WTC11 (cell line): ENCODE measurements around the gene LRRC51.

ENCODE experiments used
- AR ChIP-seq: fragments of 250-450 bp; sonication (Bioruptor Pico); IDR thresholded peaks from 2 replicates; pipeline ENCODE4 v1.9.0; 2021; ENCODE audit warnings: mild to moderate bottlenecking
- CTCF ChIP-seq: fragments of 200-600 bp; IDR thresholded peaks from 2 replicates; pipeline ENCODE4 v1.8.0; 2022; ENCODE audit warnings: antibody characterized with exemption
- E2F5 ChIP-seq: sonication (generic); formaldehyde crosslinking; IDR thresholded peaks from 2 replicates; pipeline ENCODE4 v1.8.1; 2022; ENCODE audit warnings: mild to moderate bottlenecking, moderate library complexity, missing genetic modification reagents
- ETV6 ChIP-seq: sonication (generic); formaldehyde crosslinking; IDR thresholded peaks from 2 replicates; pipeline ENCODE4 v1.8.1; 2022; ENCODE audit warnings: mild to moderate bottlenecking, missing genetic modification reagents
- FOXK1 ChIP-seq: sonication (generic); formaldehyde crosslinking; IDR thresholded peaks from 2 replicates; pipeline ENCODE4 v1.8.0; 2022; ENCODE audit warnings: mild to moderate bottlenecking, moderate library complexity, missing genetic modification reagents
- GRHL2 ChIP-seq: fragments of 250-450 bp; sonication (Bioruptor Pico); IDR thresholded peaks from 2 replicates; pipeline ENCODE4 v1.8.0; 2022; ENCODE audit warnings: mild to moderate bottlenecking, moderate library complexity; ENCODE audit not compliant: insufficient replicate concordance, severe bottlenecking
- HMGXB4 ChIP-seq: sonication (generic); formaldehyde crosslinking; IDR thresholded peaks from 2 replicates; pipeline ENCODE4 v1.8.1; 2023; ENCODE audit warnings: mild to moderate bottlenecking, moderate library complexity, missing genetic modification reagents
- IRF1 ChIP-seq: sonication (generic); formaldehyde crosslinking; IDR thresholded peaks from 2 replicates; pipeline ENCODE4 v1.8.0; 2023; ENCODE audit warnings: missing genetic modification reagents
- MAX ChIP-seq: sonication (generic); formaldehyde crosslinking; IDR thresholded peaks from 2 replicates; pipeline ENCODE4 v1.8.0; 2022; ENCODE audit warnings: mild to moderate bottlenecking, missing genetic modification reagents
- STAT6 ChIP-seq: sonication (generic); formaldehyde crosslinking; conservative IDR thresholded peaks from 2 replicates; pipeline ENCODE4 v1.8.1; 2023; ENCODE audit warnings: mild to moderate bottlenecking, low read depth, missing genetic modification reagents, moderate library complexity
- TP53 ChIP-seq: sonication (generic); formaldehyde crosslinking; IDR thresholded peaks from 2 replicates; pipeline ENCODE4 v1.8.1; 2023; ENCODE audit warnings: mild to moderate bottlenecking, missing genetic modification reagents
- ZNF317 ChIP-seq: sonication (generic); formaldehyde crosslinking; IDR thresholded peaks from 2 replicates; pipeline ENCODE4 v1.8.1; 2023; ENCODE audit warnings: low read depth, mild to moderate bottlenecking, moderate library complexity, missing genetic modification reagents, borderline replicate concordance
- ZNF512 ChIP-seq: sonication (generic); formaldehyde crosslinking; IDR thresholded peaks from 2 replicates; pipeline ENCODE4 v1.8.1; 2022; ENCODE audit warnings: missing genetic modification reagents, borderline replicate concordance

- TF ChIP-seq IRF1 (no peak), AR (CRISPR knock-in tag) (no peak), E2F5 (no peak), CTCF (no peak), ETV6 (CRISPR knock-in tag) (no peak), HMGXB4 (no peak), ZNF512 (no peak), STAT6 (CRISPR knock-in tag) (no peak), ZNF317 (CRISPR knock-in tag) (no peak), FOXK1 (CRISPR knock-in tag) (no peak), TP53 (no peak), GRHL2 (CRISPR knock-in tag) (no peak), MAX (CRISPR knock-in tag) (no peak)
These were observed 21.5 kb downstream of the LRRC51 start for GRCh38 chr11:72102162-72102561.
